ENCODE results near the gene DACT1. TPM values are rescaled to one million over a fixed set of nuclear protein-coding genes. Genes with fewer than 3 reads are reported as not detected.

The DACT1 gene
- total RNA-seq, 1 donor from 2014 or later, result 1.0 TPM

DNA sequence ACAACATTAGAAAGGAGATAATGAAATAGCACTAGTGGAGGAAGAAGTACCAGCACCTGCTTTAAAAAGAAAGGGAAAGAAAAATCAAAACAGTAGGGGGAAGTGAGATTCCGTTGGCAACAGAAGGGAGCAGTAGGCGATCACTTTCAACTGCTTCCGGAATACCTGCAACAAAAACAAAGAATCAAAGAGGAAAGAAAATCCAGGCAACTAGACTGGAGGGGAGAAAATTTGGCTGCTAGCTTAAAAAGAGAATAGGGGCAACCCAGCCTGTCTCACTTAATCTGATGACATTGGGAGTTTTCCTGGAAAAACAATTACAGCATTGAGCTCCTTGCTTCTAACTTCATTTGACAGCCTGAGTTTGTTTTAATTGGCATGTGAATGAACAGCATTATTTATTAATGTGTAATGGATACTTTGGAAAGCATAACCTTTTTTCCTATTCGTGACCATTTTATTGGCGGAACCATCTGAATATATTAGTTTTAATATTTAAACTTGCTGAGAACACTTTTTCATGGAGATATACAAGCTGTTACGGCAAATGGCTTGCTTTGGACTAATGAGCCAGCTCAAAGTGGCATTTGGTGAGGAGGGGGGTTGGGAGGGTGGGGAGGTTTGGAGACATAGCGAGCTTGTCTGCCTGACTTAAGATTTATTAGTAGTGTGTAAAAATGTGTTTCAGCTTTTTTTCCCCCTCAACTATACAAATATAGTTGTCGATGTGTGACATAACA is 2.5 kb upstream of the DACT1 start:
- ATAC-seq, result no peak
- no peak for DNase-seq (ENCODE audit: low spot score)

DNA sequence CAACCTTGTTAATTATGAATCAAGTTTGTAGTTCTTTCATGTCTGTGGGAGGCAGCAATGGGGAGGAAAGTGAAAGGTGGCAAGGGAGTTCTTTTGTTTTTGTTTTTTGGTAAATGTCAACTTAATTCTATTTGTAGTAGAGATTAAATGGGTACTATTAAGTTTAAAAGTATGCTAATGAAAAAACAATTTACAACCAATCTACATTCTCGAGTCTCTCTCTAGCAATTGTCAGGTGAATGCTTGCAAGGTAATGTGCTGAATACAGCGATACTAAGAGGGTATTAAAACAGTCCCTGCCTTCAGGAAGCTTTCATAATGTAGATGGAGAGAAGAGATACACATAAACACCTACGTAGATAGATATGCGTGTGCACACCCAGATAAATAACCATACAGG is 1.6 kb upstream of the DACT1 start:
- DNase-seq (ENCODE audit: low spot score), result no peak
- ATAC-seq, result no peak

DNA sequence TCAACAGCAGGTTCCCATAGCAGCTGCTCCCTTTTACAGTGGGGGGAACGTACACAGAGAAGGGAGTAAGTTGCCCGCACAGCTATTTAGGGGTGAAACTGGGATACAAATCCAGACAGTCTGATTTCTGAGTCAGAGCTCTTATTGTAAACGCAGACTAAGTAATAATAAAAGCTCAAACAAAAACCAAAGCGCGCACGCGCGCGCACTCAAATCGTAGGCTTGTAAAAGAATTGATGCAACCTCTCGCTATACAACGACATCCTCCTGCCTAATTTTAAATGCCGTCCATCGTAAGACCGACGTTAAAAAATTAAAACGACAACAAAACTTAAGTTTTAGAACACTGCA is 747 bp upstream of the DACT1 start:
- ATAC-seq (no peak), DNase-seq (ENCODE audit: low spot score) (no peak)

DNA sequence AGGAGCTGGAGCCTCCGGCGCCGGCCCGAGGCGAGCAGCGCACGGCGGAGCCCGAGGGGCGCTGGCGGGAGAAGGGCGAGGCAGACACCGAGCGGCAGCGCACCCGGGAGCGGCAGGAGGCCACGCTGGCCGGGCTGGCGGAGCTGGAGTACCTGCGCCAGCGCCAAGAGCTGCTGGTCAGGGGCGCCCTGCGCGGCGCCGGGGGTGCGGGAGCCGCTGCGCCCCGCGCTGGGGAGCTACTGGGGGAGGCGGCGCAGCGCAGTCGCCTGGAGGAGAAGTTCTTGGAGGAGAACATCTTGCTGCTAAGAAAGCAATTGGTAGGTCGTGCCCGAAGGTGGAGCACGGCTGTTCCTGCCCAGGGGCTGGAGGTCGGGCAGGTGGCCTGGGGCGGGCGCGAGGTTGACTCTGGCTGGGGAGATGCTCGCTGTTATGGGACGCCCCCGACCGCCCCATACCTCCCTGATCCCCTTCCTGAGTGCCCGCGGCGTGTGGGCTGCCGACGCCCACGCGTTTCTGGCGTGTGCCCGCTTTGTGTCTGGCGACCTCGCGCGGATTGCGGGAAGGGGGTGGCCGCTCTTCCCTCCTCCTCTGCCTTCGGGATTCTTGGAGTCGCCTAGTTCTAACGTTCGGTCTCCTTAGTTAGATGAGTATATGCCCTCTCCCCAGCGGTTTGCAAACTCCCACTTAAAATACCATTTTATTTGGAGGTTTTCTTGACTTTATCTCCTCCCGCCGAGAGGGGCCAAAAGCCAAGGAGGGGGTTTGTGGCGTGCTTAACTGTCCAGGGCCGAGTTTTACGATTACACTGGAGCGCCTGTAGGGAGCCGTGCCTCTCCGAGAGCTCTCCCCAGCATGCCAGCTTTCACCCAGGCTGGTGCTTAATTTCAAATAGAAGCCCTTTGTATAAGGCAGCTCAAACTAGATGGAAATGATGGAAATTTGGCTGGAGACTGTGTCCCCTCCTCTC is 752 bp downstream of the DACT1 start:
- DNase-seq (ENCODE audit: low spot score) (no peak), ATAC-seq (peak; percentile 54)

DNA sequence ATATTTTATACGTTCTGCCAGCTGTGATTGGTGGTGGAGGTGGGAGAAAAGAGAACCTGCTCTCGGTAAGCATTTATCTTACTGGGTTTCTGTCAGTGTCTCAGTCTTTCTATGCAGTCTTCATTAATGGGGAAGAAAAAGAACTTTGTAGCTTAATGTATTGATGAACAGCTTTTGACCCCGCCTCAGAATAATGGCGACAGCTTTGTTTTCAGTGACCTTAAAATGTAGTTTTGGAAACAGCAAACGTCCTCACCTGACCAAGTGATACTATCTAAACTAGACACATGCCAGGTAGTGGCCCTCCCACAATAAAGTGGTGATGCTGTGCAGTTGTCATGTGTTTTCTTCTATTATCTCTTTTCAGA is 1.4 kb downstream of the DACT1 start:
- DNase-seq (ENCODE audit: low spot score), result no peak
- ATAC-seq, result no peak

DNA sequence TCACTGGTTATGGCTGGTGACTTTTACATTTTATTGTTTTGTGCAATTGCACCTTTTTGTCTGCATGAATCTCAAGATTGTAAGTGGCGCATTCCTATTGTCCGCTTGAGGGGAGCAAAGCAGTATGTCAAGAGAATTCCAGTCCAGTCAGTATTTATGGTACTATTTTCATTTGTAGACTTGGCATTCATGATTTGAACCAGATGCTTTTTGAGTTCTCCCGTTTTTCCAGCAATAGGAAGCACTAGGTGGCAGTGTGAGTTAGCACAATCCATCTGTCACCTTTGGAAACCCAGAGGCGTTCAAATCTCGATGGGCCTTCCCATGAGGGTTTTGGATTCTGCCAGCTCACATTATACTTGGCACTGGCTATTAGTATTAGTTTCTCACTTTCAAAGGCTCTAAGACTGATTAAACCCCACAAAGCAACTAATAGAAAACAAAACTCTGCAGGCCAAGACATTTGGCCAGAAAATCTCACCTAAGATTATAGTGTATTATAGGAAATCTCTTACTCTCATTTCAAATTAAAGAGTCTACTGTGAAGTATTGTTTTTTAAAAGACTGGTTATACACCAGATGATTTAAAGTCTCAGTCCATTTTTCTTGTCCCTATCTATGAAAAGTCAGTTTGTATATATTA is 2.2 kb downstream of the DACT1 start:
- ATAC-seq (peak; percentile 74), DNase-seq (ENCODE audit: low spot score) (peak; percentile 50)

DNA sequence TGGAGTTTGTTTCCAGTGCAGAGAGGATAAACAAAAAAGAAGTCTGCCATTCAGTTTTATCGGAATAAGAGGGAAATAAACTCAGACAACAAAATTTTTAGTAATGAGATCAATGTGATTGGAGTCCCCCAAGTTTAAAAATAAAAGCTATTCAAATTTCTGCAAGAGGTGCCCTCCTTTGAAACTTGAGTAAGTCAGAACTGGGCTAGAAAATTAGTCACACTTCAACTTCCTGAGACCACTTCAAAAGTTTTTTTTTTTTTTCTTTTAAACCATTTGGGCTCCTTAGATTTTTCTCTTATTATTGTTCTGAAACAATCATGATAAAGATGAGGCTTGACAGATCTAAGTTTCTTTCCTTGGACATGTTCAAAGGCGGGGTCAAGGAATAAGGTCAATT is 3.2 kb downstream of the DACT1 start:
- ATAC-seq (no peak), DNase-seq (ENCODE audit: low spot score) (no peak)

DNA sequence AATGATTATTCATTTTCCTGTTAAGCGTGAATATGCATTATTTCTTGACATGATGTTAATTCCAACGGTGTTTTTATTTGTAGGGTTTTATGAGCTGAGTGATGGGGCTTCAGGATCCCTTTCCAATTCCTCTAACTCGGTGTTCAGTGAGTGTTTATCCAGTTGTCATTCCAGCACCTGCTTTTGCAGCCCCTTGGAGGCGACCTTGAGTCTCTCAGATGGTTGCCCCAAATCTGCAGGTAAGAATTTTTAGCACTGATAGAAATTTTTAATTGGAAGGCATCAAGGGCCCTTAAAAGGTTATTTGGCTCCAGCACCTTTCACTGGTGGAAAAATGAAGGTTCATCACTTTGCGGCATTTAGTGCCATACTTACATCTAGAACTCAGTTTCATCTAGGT is 3.7 kb downstream of the DACT1 start:
- DNase-seq (ENCODE audit: low spot score), result no peak
- ATAC-seq, result no peak

DNA sequence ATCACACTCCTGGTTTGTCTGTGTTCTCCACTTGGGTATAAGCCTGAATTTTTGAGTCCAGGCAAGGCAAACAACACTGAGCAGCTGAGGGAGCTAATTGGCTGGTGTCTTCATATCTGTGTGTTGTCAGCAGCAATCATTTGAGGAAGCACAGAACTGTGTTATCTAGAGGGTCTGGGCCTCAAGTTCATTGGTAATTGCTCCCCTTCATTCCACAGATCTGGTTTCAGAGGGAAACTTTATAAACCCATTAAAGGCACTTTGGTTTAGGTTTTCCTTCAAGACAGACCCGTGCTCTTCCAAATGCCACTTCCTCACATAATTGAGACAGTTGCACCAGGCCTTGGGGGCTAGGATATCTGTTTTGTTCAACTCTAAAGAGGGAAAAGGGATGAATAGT is 5.6 kb downstream of the DACT1 start:
- peak; percentile 20 for ATAC-seq
- DNase-seq (ENCODE audit: low spot score), result no peak

DNA sequence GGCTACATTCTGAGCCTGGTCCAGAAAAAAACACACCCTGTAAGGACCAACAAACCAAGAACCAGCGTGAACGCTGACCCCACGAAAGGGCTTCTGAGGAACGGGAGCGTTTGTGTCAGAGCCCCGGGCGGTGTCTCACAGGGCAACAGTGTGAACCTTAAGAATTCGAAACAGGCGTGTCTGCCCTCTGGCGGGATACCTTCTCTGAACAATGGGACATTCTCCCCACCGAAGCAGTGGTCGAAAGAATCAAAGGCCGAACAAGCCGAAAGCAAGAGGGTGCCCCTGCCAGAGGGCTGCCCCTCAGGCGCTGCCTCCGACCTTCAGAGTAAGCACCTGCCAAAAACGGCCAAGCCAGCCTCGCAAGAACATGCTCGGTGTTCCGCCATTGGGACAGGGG is 7.9 kb downstream of the DACT1 start:
- no peak for DNase-seq (ENCODE audit: low spot score)
- no peak for ATAC-seq

DNA sequence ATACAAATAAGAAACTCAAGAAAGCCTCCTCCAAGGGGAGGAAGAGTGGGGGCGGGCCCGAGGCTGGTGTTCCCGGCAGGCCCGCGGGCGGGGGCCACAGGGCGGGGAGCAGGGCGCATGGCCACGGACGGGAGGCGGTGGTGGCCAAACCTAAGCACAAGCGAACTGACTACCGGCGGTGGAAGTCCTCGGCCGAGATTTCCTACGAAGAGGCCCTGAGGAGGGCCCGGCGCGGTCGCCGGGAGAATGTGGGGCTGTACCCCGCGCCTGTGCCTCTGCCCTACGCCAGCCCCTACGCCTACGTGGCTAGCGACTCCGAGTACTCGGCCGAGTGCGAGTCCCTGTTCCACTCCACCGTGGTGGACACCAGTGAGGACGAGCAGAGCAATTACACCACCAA is 8.7 kb downstream of the DACT1 start:
- no peak for DNase-seq (ENCODE audit: low spot score)

DNA sequence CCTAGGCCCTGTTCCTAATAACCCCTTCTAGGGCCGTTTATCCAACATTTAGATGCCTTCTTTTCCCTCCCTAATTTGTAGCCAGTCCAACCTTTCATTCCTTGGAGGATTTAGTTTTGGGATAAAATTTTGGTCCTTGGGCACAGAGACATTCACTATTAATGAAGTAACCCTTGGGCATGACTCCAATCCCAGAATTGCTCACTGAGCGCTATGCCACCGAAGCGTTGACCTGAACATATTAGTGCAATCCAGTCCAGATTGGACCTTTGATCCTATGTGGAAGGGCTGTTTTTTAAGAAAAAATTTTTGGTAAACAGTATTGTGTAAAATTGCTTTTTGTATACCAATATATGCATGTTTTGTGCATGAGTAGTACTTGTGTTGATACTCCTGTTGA is 10.0 kb downstream of the DACT1 start:
- ATAC-seq, result no peak
- no peak for DNase-seq (ENCODE audit: low spot score)

More for the DNA sequence above, 8.7 kb downstream of the DACT1 start:
- ATAC-seq, result no peak

DNA sequence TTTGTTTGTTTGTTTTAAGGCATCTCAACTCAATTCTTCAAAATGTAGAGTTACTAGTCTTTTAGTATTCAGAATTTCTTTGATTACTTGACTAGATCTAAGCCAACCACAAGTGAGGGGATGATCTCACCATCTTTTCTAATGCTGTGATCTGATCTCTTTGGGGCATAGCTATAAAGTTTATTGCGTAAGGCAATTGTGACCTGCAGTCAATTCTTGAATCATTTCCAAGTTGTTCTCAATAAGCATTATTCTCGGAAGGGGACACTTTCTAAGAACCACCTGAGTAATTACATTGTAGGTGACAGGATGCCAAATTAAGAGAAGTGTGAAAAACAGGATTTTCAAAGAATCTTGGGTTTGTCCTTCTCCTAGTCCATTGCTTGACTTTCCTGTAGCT is 13.1 kb downstream of the DACT1 start:
- no peak for DNase-seq (ENCODE audit: low spot score)
- ATAC-seq, result no peak

DNA sequence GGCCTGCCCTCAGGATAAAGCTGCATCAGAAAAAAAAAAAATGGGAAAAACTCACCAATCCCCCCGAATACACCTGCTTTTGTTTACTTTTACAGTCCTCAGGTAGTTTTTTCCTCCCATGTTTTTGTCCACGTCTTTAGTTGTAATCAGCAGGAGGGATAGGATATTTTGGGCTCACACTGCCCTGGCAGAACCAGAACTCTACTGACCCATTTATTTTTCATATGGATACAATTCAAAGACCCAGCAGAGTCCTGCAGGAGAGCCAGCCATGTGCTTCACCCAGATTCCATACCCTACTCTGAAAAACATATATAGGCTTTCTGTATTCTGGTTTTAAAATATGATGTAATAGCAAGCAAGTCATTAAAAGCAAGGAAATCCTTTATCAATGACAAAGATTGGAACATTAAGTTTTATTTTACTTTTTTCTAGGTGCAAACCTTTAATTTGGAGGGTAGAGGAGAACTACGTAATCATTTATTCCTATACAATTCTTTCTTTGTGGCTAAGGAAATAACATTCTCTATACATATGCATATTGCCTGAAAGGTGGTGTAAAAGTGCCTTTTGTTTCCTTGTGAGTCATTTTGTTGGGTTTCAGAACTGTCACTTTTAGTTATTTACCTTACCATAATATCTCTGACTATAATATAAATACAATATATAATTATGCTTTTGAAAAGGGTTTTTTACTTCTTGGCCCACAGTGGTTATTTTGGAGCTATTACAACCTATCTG is 19.1 kb downstream of the DACT1 start:
- ATAC-seq (no peak), DNase-seq (ENCODE audit: low spot score) (no peak)

DNA sequence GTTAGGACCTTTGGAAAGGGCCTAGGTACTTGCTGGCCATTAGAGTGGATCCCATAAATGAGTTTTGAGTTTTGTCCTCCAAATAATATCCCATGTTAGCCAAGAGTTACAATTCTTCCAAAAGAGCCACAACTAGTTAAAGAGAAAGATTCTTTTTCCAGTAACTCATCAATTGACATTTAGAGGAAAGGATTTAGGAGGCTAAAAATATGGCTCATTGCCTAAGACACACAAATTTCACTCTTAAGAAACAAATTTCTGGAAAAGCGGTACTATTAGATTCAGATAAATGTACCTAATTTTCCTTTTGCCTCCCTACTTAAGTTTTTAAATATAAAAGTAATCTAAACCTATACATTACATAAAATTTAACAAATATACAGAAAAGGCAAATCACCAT is 21.3 kb downstream of the DACT1 start:
- ATAC-seq (no peak), DNase-seq (ENCODE audit: low spot score) (no peak)

DNA sequence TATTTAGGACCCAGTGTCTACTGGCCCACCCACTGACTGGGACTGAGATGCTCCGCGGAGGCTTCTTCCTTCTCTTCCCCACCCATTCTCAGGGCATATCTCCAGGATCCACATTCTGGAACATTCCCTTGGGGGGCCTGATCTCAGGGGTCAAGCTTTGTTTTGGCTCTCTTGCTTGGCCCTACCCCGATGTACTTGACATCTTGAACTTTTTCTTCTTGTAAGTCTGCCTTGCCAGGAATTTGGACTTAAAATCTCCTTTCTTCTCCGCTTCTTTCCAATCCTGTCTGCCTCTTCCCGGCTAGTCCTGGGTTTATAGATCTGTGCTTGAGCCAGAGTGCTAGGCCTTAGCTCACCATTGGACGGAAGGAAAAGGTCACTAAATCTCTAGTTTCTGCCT is 22.1 kb downstream of the DACT1 start:
- ATAC-seq (no peak), DNase-seq (ENCODE audit: low spot score) (no peak)

DNA sequence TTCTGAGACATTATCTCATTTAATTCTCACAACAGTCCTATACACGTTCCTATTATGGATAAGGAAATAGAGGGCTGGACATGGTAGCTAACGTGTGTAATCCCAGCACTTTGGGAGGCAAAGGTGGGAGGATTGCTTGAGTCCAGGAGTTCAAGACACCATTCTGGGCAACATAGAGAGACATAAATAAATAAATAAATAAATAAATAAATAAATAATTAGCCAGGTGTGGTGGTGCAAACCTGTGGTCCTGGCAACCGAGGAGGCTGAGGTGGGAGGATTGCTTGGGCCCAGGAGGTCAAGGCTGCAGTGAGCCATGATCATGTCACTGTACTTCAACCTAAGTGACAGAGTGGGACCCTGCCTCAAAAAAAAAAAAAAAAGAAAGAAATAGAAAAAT is 22.6 kb downstream of the DACT1 start:
- no peak for DNase-seq (ENCODE audit: low spot score)
- no peak for ATAC-seq

DNA sequence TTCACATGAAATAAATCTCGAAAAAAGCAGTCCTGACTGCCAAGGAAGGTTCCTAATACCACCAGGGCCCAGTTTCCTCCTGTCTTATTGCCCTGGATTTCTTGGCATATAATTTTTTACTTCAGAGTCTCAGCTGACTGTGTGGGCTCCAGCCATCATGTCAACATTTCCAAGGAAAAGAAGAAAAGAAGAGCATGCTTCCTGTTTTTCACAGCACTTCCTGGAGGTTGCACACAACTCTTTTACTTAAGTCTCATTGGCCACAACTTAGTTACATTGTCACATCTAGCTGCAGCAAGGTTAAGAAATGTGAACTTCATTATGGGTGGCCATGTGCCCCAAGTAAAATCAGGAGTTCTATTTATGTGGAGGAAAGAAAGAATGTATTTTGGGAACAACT is 24.3 kb downstream of the DACT1 start:
- no peak for ATAC-seq
- DNase-seq (ENCODE audit: low spot score), result no peak

DNA sequence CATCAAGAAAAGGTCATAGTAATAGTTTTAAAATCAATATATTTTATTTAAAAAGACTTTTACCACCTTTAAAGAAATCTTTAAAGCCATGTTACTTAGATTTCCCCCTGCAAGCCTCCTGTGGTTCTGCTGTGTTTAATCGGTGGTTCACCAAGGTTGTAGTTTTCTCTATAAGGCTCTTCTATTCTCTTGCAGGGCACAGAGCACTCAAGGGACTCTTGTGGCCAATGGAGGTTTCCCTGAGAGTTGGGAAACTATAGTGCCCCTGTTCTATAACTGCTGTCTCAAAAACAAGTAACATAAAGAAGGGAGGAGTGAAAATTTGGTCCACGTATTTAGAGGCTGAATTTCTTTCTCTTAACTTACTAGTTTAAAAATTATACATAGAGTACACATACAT is 25.0 kb downstream of the DACT1 start:
- DNase-seq (ENCODE audit: low spot score) (no peak), ATAC-seq (no peak)

DNA sequence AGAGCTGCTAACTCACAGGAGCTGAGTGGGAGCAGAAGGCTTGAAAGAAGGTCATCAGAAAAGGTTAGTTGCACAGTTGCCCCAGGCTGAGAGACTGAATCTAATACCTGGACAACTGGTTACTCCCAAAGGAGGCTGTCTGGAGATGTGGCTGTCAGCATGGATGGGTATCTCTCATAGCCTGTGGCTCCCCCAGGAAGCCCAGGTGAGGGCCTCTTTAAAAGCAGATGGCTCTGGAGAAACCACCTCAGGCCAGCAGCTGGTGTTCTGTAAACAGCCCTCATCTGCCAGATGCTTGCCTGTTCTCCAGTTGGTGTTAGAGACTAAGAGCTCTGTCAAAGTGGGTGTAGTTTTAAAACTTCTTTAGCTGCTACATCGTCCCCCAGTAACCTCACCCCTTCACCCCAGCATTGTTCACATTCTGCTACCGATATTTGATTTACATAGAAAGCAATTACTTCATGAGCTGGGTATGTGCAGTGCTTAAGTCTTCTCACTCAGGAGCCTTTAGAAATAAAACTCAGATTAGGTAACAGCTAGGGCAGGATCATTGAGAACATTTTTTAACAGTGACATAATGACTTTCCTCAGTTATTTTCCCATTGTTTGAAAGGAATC is 25.8 kb downstream of the DACT1 start:
- no peak for DNase-seq (ENCODE audit: low spot score)

More for the DNA sequence above, 25.8 kb downstream of the DACT1 start:
- no peak for ATAC-seq
